OCI-LY1 (cell line): ENCODE results near the gene CBARP.

Experiments used
- CTCF ChIP-seq: fragments of 200-600 bp; sonication (generic), shearing (Covaris generic); IDR thresholded peaks from 2 replicates; pipeline ENCODE4 v1.5.1; 2017; ENCODE audit warnings: mild to moderate bottlenecking, antibody characterized with exemption, low read length, moderate library complexity, mixed read lengths
- EZH2 ChIP-seq: fragments of 200-600 bp; sonication (generic), shearing (Covaris generic); IDR thresholded peaks from 2 replicates; pipeline ENCODE4 v1.8.0; 2017; ENCODE audit warnings: borderline replicate concordance, mixed run types, mild to moderate bottlenecking, antibody characterized with exemption, low read length, moderate library complexity, mixed read lengths

- no peak for TF ChIP-seq CTCF
- no peak for TF ChIP-seq EZH2
These were observed 36.5 kb upstream of the CBARP start for GRCh38 chr19:1274081-1274851.
